K562 (cell line): ENCODE measurements around the gene COL16A1. TPM values are rescaled to one million over a fixed set of nuclear protein-coding genes. Genes with fewer than 3 reads are reported as not detected.

Experiments used
- BRF1 ChIP-seq: IDR thresholded peaks from 3 replicates; pipeline ENCODE4 v1.6.1; 2011; ENCODE audit warnings: borderline replicate concordance, mild to moderate bottlenecking; ENCODE audit not compliant: insufficient read length; ENCODE audit errors: extremely low read depth
- E2F5 ChIP-seq: sonication (generic); formaldehyde crosslinking; IDR thresholded peaks from 2 replicates; pipeline ENCODE4 v1.8.0; 2022; ENCODE audit warnings: mild to moderate bottlenecking, missing genetic modification reagents
- HOMEZ ChIP-seq: fragments of 250-450 bp; sonication (Bioruptor Pico); IDR thresholded peaks from 2 replicates; pipeline ENCODE4 v1.4.0; 2020; ENCODE audit warnings: mild to moderate bottlenecking, moderate library complexity
- MIER1 ChIP-seq: fragments of 450-650 bp; IDR thresholded peaks from 2 replicates; pipeline ENCODE4 v1.6.1; 2016; ENCODE audit warnings: antibody characterized with exemption, mild to moderate bottlenecking, low read depth
- MTF1 ChIP-seq: fragments of 250-450 bp; sonication (Bioruptor Pico); IDR thresholded peaks from 2 replicates; pipeline ENCODE4 v1.9.0; 2021; ENCODE audit warnings: moderate library complexity, mild to moderate bottlenecking, inconsistent platforms, borderline replicate concordance
- MYBL2 ChIP-seq, 2 experiments: fragments of 450-650 bp in 1 of 2; sonication (generic) in 1 of 2; formaldehyde crosslinking in 1 of 2; IDR thresholded peaks; 2 replicates each; pipeline versions ENCODE4 v1.6.1 to v1.8.1; 2017 to 2022; ENCODE audit warnings: borderline replicate concordance in 1 of 2, inconsistent platforms in 1 of 2, low read depth in 1 of 2, mild to moderate bottlenecking in 1 of 2, missing genetic modification reagents in 1 of 2, moderate library complexity in 1 of 2
- NFXL1 ChIP-seq: fragments of 450-650 bp; formaldehyde crosslinking; IDR thresholded peaks from 2 replicates; pipeline ENCODE4 v1.4.0; 2021; ENCODE audit warnings: mild to moderate bottlenecking
- PHF21A ChIP-seq: fragments of 450-650 bp; IDR thresholded peaks from 2 replicates; pipeline ENCODE4 v1.6.1; 2017; ENCODE audit warnings: low read depth, borderline replicate concordance
- POLR3G ChIP-seq: IDR thresholded peaks from 2 replicates; pipeline ENCODE4 v1.6.1; 2011; ENCODE audit not compliant: insufficient read length, insufficient replicate concordance; ENCODE audit errors: extremely low read depth
- RAD51 ChIP-seq: fragments of 450-650 bp; IDR thresholded peaks from 2 replicates; pipeline ENCODE4 v1.7.1; 2016; ENCODE audit warnings: low read depth, mild to moderate bottlenecking, borderline replicate concordance
- XRCC4 ChIP-seq: IDR thresholded peaks from one replicate; pipeline ENCODE4 v1.6.1; 2011; ENCODE audit not compliant: insufficient read depth, insufficient read length; ENCODE audit errors: extremely low read depth
- ZNF143 ChIP-seq: sonication (generic); formaldehyde crosslinking; IDR thresholded peaks from 2 replicates; pipeline ENCODE4 v1.9.0; 2022; ENCODE audit warnings: mild to moderate bottlenecking, missing genetic modification reagents
- ZNF23 ChIP-seq: fragments of 250-450 bp; sonication (Bioruptor Pico); IDR thresholded peaks from 2 replicates; pipeline ENCODE4 v1.4.0; 2020; ENCODE audit warnings: mild to moderate bottlenecking
- ZNF347 ChIP-seq: fragments of 450-650 bp; formaldehyde crosslinking; IDR thresholded peaks from 2 replicates; pipeline ENCODE4 v1.4.0; 2020; ENCODE audit warnings: low read depth, mild to moderate bottlenecking, moderate library complexity
- ZNF589 ChIP-seq: fragments of 200-800 bp; sonication (Bioruptor generic); IDR thresholded peaks from 2 replicates; pipeline ENCODE4 v1.6.1; 2016; ENCODE audit warnings: low read depth, missing genetic modification characterization, missing compliant biosample characterization
- ZNF696 ChIP-seq: fragments of 250-450 bp; sonication (Bioruptor Pico); conservative IDR thresholded peaks from 2 replicates; pipeline ENCODE4 v1.4.0; 2020; ENCODE audit warnings: mild to moderate bottlenecking, moderate library complexity
- polyA plus RNA-seq, 8 experiments: library from polyadenylated mRNA; depleted of rRNA in 4 of 8; stranded (reverse) in 5 of 8; unstranded in 3 of 8; fragments of >200 nt; fragmentation: Nextera tagmentation in 2 of 8; fragmentation: Illumina TruSeq in 1 of 8; extraction: Ambion mirVana in 2 of 8; extraction: Trizol in 1 of 8; gene quantifications; 2 replicates each; pipeline versions ENCODE4 v1.2.1 to v1.2.3, GENCODE V29; 2011 to 2014; ENCODE audit warnings: inconsistent platforms in 1 of 8, missing spikeins in 1 of 8
- total RNA-seq, 7 experiments: library from RNA; depleted of rRNA in 6 of 7; stranded (reverse); fragments of >200 nt in 6 of 7; fragmentation: Illumina TruSeq in 2 of 7; extraction: Trizol in 2 of 7; gene quantifications; 2 replicates each; pipeline versions ENCODE4 v1.2.1 to v1.2.3, GENCODE V29; 2011 to 2021; ENCODE audit warnings: low replicate concordance in 1 of 7
- TF ChIP-seq, protein P1 (sequence below): fragments of 450-650 bp; IDR thresholded peaks from 2 replicates; pipeline ENCODE4 v1.6.1; 2018; ENCODE audit warnings: mild to moderate bottlenecking, low read depth; ENCODE audit not compliant: partially characterized antibody
- TF ChIP-seq, protein P2 (sequence below): fragments of 450-650 bp; formaldehyde crosslinking; IDR thresholded peaks from 2 replicates; pipeline ENCODE4 v1.4.0; 2020; ENCODE audit warnings: mild to moderate bottlenecking, moderate library complexity
- TF ChIP-seq, protein P3 (sequence below), 2 experiments: fragments of 450-650 bp in 1 of 2; IDR thresholded peaks; 2 replicates each; pipeline ENCODE4 v1.6.1; 2011 to 2017; ENCODE audit warnings: low read depth in 2 of 2, antibody characterized with exemption in 1 of 2, borderline replicate concordance in 1 of 2, low read length in 1 of 2, mild to moderate bottlenecking in 1 of 2, mixed read lengths in 1 of 2; ENCODE audit not compliant: control insufficient read depth in 1 of 2

COL16A1 gene
- total and polyA plus RNA-seq, 9 of the 15 experiments (the other 6 are each of a cell fraction or from before 2014, with no cell fraction given), result 0.11 to 0.60 (median 0.11) TPM; not detected in 6

GRCh38 chr1:31723828-31724359 lies 20.1 kb upstream of the COL16A1 start (continued):
- TF ChIP-seq HOMEZ (CRISPR knock-in tag) (no peak), BRF1 (no peak), MIER1 (peak; percentile 98), ZNF696 (CRISPR knock-in tag) (no peak), XRCC4 (no peak), MYBL2 (IDR thresholded peaks at IDR 0.05; ENCODE audit: low read depth) (no peak), MYBL2 (CRISPR knock-in tag; IDR thresholded peaks at IDR 0.05; ENCODE audit: borderline replicate concordance) (no peak), ZNF23 (CRISPR knock-in tag) (no peak), E2F5 (CRISPR knock-in tag) (peak; percentile 68; the same call in 1 of the 2 replicates), ZNF143 (CRISPR knock-in tag) (no peak), POLR3G (no peak), ZNF589 (CRISPR knock-in tag) (peak; percentile 57; the same call in 1 of the 2 replicates), RAD51 (no peak), PHF21A (no peak), MTF1 (CRISPR knock-in tag) (no peak), ZNF347 (CRISPR knock-in tag) (no peak), NFXL1 (CRISPR knock-in tag) (no peak)
- TF ChIP-seq, protein P1, sequence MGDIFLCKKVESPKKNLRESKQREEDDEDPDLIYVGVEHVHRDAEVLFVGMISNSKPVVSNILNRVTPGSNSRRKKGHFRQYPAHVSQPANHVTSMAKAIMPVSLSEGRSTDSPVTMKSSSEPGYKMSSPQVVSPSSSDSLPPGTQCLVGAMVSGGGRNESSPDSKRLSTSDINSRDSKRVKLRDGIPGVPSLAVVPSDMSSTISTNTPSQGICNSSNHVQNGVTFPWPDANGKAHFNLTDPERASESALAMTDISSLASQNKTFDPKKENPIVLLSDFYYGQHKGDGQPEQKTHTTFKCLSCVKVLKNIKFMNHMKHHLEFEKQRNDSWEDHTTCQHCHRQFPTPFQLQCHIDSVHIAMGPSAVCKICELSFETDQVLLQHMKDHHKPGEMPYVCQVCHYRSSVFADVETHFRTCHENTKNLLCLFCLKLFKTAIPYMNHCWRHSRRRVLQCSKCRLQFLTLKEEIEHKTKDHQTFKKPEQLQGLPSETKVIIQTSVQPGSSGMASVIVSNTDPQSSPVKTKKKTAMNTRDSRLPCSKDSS, result no peak
- TF ChIP-seq, protein P2, sequence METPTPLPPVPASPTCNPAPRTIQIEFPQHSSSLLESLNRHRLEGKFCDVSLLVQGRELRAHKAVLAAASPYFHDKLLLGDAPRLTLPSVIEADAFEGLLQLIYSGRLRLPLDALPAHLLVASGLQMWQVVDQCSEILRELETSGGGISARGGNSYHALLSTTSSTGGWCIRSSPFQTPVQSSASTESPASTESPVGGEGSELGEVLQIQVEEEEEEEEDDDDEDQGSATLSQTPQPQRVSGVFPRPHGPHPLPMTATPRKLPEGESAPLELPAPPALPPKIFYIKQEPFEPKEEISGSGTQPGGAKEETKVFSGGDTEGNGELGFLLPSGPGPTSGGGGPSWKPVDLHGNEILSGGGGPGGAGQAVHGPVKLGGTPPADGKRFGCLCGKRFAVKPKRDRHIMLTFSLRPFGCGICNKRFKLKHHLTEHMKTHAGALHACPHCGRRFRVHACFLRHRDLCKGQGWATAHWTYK (CRISPR knock-in tag), result no peak
- TF ChIP-seq, protein P3, sequence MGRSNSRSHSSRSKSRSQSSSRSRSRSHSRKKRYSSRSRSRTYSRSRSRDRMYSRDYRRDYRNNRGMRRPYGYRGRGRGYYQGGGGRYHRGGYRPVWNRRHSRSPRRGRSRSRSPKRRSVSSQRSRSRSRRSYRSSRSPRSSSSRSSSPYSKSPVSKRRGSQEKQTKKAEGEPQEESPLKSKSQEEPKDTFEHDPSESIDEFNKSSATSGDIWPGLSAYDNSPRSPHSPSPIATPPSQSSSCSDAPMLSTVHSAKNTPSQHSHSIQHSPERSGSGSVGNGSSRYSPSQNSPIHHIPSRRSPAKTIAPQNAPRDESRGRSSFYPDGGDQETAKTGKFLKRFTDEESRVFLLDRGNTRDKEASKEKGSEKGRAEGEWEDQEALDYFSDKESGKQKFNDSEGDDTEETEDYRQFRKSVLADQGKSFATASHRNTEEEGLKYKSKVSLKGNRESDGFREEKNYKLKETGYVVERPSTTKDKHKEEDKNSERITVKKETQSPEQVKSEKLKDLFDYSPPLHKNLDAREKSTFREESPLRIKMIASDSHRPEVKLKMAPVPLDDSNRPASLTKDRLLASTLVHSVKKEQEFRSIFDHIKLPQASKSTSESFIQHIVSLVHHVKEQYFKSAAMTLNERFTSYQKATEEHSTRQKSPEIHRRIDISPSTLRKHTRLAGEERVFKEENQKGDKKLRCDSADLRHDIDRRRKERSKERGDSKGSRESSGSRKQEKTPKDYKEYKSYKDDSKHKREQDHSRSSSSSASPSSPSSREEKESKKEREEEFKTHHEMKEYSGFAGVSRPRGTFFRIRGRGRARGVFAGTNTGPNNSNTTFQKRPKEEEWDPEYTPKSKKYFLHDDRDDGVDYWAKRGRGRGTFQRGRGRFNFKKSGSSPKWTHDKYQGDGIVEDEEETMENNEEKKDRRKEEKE (IDR thresholded peaks at IDR 0.05; ENCODE audit: borderline replicate concordance in 1 of 2, control insufficient read depth in 1 of 2, low read depth in 2 of 2, low read length in 1 of 2), result no peak
